ENCODE data around the gene FAM162A. TPM values are rescaled to one million over a fixed set of nuclear protein-coding genes. Genes with fewer than 3 reads are reported as not detected.

FAM162A gene
- total and polyA plus RNA-seq, 9 of the 15 experiments (the other 6 are each of a cell fraction or from before 2014, with no cell fraction given) = 37.5 to 211 (median 101) TPM

DNA sequence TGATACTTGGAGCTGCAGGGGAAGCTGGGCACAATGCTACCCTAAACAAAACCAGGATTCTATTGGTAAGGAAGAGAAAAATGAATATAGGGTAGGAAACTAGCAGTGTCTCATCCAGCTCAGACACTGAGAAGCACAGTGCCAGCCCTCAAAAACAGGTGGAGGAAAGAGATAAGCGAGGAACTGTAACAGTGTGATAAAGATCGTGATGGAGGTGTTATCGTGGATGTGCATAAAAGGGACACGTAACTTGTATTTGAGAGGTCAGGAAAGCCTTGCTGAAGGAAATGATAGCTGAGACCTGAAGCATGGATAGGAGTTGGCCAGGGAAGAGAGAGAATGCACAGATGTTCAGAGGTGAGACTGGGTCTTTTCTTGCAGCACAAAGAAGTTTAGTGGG is 28.4 kb upstream of the FAM162A start (continued):
- TF ChIP-seq ZNF232 (CRISPR knock-in tag; IDR thresholded peaks at IDR 0.05) = no peak
- TF ChIP-seq ZNF311 (CRISPR knock-in tag; IDR thresholded peaks at IDR 0.05) = no peak
- TF ChIP-seq MTA1 (IDR thresholded peaks at IDR 0.05; ENCODE audit: borderline replicate concordance) = peak; percentile 73
- no peak for TF ChIP-seq ASH1L (IDR thresholded peaks at IDR 0.05; ENCODE audit: borderline replicate concordance, low read depth, partially characterized antibody)
- peak; percentile 59; the same call in 1 of the 2 replicates for TF ChIP-seq KLF16 (IDR thresholded peaks at IDR 0.05)
- TF ChIP-seq SOX6 (IDR thresholded peaks at IDR 0.05) = peak; percentile 58; the same call in 1 of the 2 replicates
- peak; percentile 60 to 77 for TF ChIP-seq TRIM24 (IDR thresholded peaks at IDR 0.05)
- no peak for TF ChIP-seq COPS2 (conservative IDR thresholded peaks at IDR 0.05)
- TF ChIP-seq, protein P1, sequence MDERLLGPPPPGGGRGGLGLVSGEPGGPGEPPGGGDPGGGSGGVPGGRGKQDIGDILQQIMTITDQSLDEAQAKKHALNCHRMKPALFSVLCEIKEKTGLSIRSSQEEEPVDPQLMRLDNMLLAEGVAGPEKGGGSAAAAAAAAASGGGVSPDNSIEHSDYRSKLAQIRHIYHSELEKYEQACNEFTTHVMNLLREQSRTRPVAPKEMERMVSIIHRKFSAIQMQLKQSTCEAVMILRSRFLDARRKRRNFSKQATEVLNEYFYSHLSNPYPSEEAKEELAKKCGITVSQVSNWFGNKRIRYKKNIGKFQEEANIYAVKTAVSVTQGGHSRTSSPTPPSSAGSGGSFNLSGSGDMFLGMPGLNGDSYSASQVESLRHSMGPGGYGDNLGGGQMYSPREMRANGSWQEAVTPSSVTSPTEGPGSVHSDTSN (CRISPR knock-in tag; IDR thresholded peaks at IDR 0.05; ENCODE audit: low read depth) = no peak
- TF ChIP-seq, protein P1 (tag; conservative IDR thresholded peaks at IDR 0.05; ENCODE audit: low read depth) = no peak
- TF ChIP-seq POLR2A (conservative IDR thresholded peaks at IDR 0.05) = no peak
- 0 out of 2 replicates have a peak, but pooled peaks have one; percentile 35 for TF ChIP-seq NBN (IDR thresholded peaks at IDR 0.05; ENCODE audit: low read depth)
- peak in 1 of 2 experiments; percentile 67; a peak in 1 of 4 replicates for TF ChIP-seq RCOR1 (IDR thresholded peaks at IDR 0.05; ENCODE audit: borderline replicate concordance in 1 of 2, low read depth in 2 of 2, low read length in 2 of 2)
- TF ChIP-seq SREBF1 (IDR thresholded peaks at IDR 0.05; ENCODE audit: borderline replicate concordance, low read depth, low read length) = no peak
- TF ChIP-seq ZNF583 (CRISPR knock-in tag; IDR thresholded peaks at IDR 0.05) = no peak
- TF ChIP-seq TCF7 (IDR thresholded peaks at IDR 0.05; ENCODE audit: borderline replicate concordance) = peak; percentile 79; the same call in 1 of the 2 replicates
- no peak for TF ChIP-seq BACH1 (tag; IDR thresholded peaks at IDR 0.05)
- TF ChIP-seq KLF1 (tag; IDR thresholded peaks at IDR 0.05) = no peak
- TF ChIP-seq MAFG (tag; conservative IDR thresholded peaks at IDR 0.05) = no peak
- no peak for TF ChIP-seq ZNF785 (CRISPR knock-in tag; IDR thresholded peaks at IDR 0.05)
- TF ChIP-seq ZEB2 (IDR thresholded peaks at IDR 0.05) = peak; percentile 82; the same call in 1 of the 2 replicates
- peak; percentile 65; the same call in 1 of the 2 replicates for TF ChIP-seq FOXM1 (IDR thresholded peaks at IDR 0.05; ENCODE audit: low read depth)
- no peak for TF ChIP-seq FOXM1 (CRISPR knock-in tag; IDR thresholded peaks at IDR 0.05; ENCODE audit: low read depth)
- TF ChIP-seq, protein P2, sequence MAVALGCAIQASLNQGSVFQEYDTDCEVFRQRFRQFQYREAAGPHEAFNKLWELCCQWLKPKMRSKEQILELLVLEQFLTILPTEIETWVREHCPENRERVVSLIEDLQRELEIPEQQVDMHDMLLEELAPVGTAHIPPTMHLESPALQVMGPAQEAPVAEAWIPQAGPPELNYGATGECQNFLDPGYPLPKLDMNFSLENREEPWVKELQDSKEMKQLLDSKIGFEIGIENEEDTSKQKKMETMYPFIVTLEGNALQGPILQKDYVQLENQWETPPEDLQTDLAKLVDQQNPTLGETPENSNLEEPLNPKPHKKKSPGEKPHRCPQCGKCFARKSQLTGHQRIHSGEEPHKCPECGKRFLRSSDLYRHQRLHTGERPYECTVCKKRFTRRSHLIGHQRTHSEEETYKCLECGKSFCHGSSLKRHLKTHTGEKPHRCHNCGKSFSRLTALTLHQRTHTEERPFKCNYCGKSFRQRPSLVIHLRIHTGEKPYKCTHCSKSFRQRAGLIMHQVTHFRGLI (CRISPR knock-in tag; IDR thresholded peaks at IDR 0.05) = no peak
- no peak for TF ChIP-seq ZNF253 (CRISPR knock-in tag; conservative IDR thresholded peaks at IDR 0.05)
- TF ChIP-seq SMAD3 (CRISPR knock-in tag; conservative IDR thresholded peaks at IDR 0.05) = no peak

All from K562 (cell line).